Kidney epithelial cell (primary cell): ENCODE measurements around the gene TAPBPL. TPM values are rescaled to one million over a fixed set of nuclear protein-coding genes. Genes with fewer than 3 reads are reported as not detected.
A peak's percentile ranks its signal among the peaks of the same experiment; 100 is the strongest.
"Not testable (repeated sequence)": the region's sequence is repeated elsewhere in the genome, so short reads cannot be mapped to it uniquely, and the experiment has no call there.

ENCODE experiments used
- DNase-seq: peaks from one replicate; pipeline ENCODE4 v3.0.0-alpha.2; 2010; ENCODE audit warnings: low read depth
- H3K27me3 ChIP-seq: 2 replicates; pipeline ENCODE4 v1.6.0; 2011; ENCODE audit warnings: low read length; ENCODE audit not compliant: control insufficient read depth, insufficient read depth
- H3K36me3 ChIP-seq: 2 replicates; pipeline ENCODE4 v1.5.1; 2011; ENCODE audit warnings: low read length; ENCODE audit not compliant: control insufficient read depth, insufficient read depth
- H3K4me3 ChIP-seq: 2 replicates; pipeline ENCODE4 v1.5.1; 2011; ENCODE audit warnings: low read depth, mild to moderate bottlenecking, control low read depth, low read length
- total RNA-seq: library from RNA; depleted of rRNA; stranded (reverse); fragments of >200 nt; gene quantifications from 2 replicates; pipeline ENCODE4 v1.2.3, GENCODE V29; 2015
- TF ChIP-seq, protein P1 (sequence below): IDR thresholded peaks from 2 replicates; pipeline ENCODE4 v1.5.1; 2011; ENCODE audit warnings: mild to moderate bottlenecking, moderate library complexity, low read length, control low read depth, inconsistent platforms; ENCODE audit not compliant: insufficient read depth, poor library complexity, severe bottlenecking

TAPBPL gene
- total RNA-seq, 1 donor from 2014 or later, result 14.4 TPM

DNA sequence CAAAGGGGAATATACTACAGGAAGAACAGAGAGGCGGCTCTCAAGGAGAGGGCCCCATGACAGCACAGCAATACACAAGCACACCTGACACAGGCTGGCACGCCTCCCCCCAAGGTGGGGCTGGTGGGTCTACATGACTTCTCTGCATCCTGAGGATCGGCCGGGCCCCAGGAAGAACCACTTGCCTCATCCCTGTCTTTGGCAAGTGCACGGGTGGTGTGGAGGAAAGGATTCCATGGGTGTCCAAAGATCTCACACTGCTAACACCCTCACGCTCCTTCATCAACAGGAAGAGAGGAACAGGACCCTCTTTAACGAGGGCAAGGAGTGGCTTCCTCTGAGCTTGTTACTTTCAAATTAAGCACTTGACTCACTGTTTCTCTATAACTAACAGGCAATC lies 11.4 kb downstream of the TAPBPL start:
- H3K27me3 ChIP-seq, result no peaks in the 10 kb centered on the region
- peaks cover 2% of the 10 kb centered on the region for H3K36me3 ChIP-seq
- TF ChIP-seq, protein P1, sequence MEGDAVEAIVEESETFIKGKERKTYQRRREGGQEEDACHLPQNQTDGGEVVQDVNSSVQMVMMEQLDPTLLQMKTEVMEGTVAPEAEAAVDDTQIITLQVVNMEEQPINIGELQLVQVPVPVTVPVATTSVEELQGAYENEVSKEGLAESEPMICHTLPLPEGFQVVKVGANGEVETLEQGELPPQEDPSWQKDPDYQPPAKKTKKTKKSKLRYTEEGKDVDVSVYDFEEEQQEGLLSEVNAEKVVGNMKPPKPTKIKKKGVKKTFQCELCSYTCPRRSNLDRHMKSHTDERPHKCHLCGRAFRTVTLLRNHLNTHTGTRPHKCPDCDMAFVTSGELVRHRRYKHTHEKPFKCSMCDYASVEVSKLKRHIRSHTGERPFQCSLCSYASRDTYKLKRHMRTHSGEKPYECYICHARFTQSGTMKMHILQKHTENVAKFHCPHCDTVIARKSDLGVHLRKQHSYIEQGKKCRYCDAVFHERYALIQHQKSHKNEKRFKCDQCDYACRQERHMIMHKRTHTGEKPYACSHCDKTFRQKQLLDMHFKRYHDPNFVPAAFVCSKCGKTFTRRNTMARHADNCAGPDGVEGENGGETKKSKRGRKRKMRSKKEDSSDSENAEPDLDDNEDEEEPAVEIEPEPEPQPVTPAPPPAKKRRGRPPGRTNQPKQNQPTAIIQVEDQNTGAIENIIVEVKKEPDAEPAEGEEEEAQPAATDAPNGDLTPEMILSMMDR, result no peak
- no peak for DNase-seq
- H3K4me3 ChIP-seq, result no peak overlapping the region

DNA sequence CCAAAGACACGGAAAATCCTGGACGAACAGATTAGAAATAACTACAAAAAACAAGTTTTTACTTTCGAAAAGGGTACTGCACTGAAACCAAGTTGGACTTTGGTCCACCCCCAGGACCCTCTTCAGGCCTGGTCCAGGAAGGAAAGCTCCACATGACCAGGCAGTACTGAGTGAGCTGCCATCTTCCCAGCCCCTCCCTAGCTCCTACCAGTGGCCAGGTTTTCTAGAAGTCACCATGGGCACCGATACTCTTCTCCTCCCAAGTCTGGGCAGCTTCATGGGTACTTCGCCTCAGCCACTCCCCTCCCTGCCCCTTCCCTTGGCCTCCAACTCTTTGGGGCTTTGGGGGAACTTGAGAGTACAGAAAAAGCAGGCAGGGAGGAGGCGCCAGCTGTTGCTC lies 12.0 kb downstream of the TAPBPL start:
- TF ChIP-seq, protein P1, result no peak
- H3K27me3 ChIP-seq, result no peaks in the 10 kb centered on the region
- H3K36me3 ChIP-seq, result peaks cover 2% of the 10 kb centered on the region
- no peak overlapping the region for H3K4me3 ChIP-seq
- DNase-seq, result no peak

DNA sequence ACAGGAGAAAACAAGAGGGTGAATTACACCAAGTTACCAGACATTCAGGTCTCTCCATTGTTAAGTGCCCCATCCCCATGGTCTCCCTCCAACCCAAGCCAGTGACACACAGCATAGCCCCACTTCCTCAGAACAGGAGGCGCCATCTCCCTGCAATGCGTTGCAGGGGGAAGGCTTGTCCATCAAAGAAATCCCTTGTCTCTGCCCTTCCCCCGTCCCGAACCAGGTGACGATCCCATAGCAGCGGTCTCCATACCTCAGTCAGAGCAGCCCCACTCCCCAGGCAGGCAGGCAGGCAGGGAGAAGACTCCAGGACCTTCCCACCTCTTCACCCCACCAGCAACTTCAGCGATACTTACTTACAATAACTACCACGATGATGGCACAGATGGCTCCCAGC lies 12.7 kb downstream of the TAPBPL start:
- H3K36me3 ChIP-seq, result peaks cover 2% of the 10 kb centered on the region
- H3K27me3 ChIP-seq, result no peaks in the 10 kb centered on the region
- no peak overlapping the region for H3K4me3 ChIP-seq
- no peak for DNase-seq
- TF ChIP-seq, protein P1, result no peak

DNA sequence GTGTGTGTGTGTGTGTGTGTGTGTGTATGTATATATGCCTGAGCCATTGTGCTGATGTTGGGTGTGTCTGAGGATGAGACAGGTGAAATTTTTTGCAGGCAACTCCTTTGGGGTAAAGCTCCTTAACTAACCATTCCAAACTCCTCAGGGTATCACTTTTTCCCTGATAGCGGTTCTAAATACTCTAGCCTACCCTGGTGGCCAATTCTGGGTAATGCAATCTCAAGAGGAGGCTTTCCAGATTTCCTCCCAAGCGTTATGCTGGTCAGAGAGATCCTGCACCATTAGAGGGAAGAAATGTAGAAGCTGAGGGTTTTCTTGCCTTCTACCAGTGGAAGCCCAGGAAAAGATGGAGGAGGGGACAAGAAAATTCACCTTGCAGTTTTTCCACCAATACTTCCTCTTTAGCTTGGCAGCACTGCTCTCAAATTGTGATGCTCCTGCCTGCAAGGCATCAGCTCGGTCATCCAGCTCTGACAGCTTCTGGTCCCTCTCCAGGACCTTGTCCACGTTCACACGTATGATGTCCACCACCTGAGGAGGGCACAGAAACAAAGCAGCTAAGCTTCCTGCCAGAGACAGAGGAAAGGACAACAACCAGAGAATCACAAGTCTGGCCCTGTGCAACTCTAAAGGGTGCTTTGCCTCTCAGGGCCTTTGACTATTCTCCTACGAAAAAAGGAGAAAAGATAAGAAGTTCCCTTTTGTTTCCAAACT lies 13.8 kb downstream of the TAPBPL start:
- Histone ChIP-seq H3K4me3 (no peak overlapping the region), H3K27me3 (no peaks in the 10 kb centered on the region), H3K36me3 (peaks cover 2% of the 10 kb centered on the region)
- TF ChIP-seq, protein P1, result peak; percentile 90
- no peak for DNase-seq

DNA sequence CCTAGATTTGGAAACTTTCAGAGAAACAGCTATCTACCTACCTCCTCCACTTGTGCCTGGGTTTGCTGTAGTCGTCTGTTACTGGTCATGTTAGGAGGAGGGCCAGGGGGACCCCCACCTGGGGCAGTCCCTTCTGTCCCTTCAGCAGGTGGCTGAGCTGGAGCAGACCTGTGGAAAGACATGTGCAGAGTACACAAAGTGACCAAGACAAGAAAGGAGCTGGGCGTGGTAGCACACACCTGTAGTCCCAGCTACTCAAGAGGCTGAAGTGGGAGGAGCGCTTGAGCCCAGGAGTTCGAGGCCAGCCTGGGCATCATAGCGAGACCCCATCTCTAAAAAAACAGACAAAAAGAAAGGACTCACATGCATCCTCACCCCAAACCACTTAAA lies 14.3 kb downstream of the TAPBPL start:
- TF ChIP-seq, protein P1, result no peak
- Histone ChIP-seq H3K4me3 (no peak overlapping the region), H3K36me3 (peaks cover 2% of the 10 kb centered on the region), H3K27me3 (no peaks in the 10 kb centered on the region)
- DNase-seq, result no peak

DNA sequence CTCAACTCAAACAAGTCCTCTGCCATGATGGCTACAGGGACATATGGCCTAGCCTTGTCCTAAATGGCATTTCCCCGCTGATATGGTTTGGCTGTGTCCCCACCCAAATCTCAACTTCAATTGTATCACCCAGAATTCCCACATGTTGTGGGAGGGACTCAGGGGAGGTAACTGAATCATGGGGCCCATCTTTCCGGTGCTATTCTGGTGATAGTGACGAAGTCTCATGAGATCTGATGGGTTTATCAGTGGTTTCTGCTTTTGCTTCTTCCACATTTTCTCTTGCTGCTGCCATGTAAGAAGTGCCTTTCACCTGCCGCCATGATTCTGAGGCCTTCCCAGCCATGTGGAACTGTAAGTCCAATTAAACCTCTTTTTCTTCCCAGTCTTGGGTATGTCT lies 14.9 kb downstream of the TAPBPL start:
- not testable (repeated sequence) for H3K4me3 ChIP-seq, H3K27me3 ChIP-seq, DNase-seq, H3K36me3 ChIP-seq

DNA sequence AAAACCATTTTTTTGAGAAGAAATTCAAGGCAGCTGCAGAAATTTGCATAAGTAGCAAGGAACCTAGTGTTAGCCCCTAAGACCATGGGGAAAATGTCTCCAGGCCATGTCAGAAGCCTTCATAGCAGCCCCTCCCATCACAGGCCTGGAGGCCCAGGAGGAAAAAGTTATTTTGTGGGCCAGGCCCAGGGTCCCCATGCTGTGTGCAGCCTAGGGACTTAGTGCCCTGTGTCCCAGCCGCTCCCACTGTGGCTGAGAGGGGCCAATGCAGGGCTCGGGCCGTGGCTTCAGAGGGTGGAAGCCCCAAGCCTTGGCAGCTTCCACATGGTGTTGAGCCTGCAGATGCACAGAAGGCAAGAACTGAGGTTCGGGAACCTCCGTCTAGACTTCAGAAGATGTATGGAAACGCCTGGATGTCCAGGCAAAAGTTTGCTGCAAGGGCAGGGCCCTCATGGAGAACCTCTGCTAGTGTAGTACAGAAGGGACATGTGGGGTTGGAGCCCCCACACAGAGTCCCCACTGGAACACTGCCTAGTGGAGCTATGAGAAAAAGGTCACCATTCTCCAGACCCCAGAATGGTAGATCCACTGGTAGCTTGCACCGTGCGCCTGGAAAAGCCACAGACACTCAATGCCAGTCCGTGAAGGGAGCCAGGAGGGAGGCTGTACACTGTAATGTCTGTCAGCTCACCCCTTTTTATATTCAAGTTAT lies 15.9 kb downstream of the TAPBPL start:
- not testable (repeated sequence) for H3K4me3 ChIP-seq, H3K36me3 ChIP-seq, DNase-seq, H3K27me3 ChIP-seq
